ENCODE results near the gene FTO. TPM values are rescaled to one million over a fixed set of nuclear protein-coding genes. Genes with fewer than 3 reads are reported as not detected.
A peak's percentile ranks its signal among the peaks of the same experiment; 100 is the strongest.

The FTO gene
- total and polyA plus RNA-seq, 4 experiments from 2014 or later, result 61.5 to 126 (median 69.7) TPM

DNA sequence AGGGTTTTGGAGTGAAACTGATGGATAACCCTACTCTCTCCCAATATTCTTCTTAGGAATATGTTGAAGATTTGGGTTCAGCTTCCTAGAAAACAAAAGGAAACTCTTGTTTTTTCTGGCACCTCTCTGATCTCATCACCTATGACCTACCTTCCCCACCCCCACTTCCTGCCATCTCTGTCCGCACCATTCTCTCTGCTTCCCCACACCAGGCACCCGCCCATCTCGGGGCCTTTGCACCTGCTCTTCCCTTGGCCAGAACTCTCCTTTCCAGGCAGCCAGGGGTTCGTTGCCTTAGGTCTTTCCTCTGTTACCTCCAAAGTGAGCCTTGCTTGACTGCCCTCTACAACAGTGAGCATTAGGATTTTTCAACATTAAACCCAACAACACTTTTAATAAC, 423.0 kb downstream of the FTO start:
- H3K4me1 ChIP-seq (ENCODE audit: insufficient read depth, low read length), result no peaks in the 10 kb centered on the region
- no peaks in the 10 kb centered on the region for H3K27me3 Mint-ChIP-seq
- H3K9me3 ChIP-seq (ENCODE audit: control insufficient read depth in 1 of 2, low read length in 2 of 2), result no peaks in the 10 kb centered on the region
- no peak overlapping the region for H3K4me3 Mint-ChIP-seq
- H3K36me3 Mint-ChIP-seq, result no peaks in the 10 kb centered on the region
- peaks cover 0 to 3% (median under 1%) of the 10 kb centered on the region in 8 donors for H3K9me3 Mint-ChIP-seq
- H3K4me3 ChIP-seq (ENCODE audit: low read length in 2 of 2), result no peak overlapping the region
- no peaks in the 10 kb centered on the region for H3K36me3 ChIP-seq (ENCODE audit: insufficient read depth, low read length)
- H3K27ac ChIP-seq (ENCODE audit: low read depth, low read length), result no peak overlapping the region
- DNase-seq, result no peak
- H3K4me1 Mint-ChIP-seq, result peaks cover 0 to 4% (median 3%) of the 10 kb centered on the region in 4 donors
- intact Hi-C loops (cut with micrococcal nuclease), result no loop called here
- H3K27me3 ChIP-seq (ENCODE audit: insufficient read depth, low read length), result no peaks in the 10 kb centered on the region
- H3K27ac Mint-ChIP-seq, result peak overlapping the region in 1 of 7 donors; percentile 51
- ChIA-PET POLR2A (ENCODE audit: partially characterized antibody) (no interaction called here), CTCF (ENCODE audit: partially characterized antibody) (no interaction called here)

- Histone ChIP-seq H3K4me1 (ENCODE audit: insufficient read depth, low read length) (no peaks in the 10 kb centered on the region), H3K27ac (ENCODE audit: low read depth, low read length) (no peak overlapping the region), H3K9me3 (ENCODE audit: control insufficient read depth in 1 of 2, low read length in 2 of 2) (no peaks in the 10 kb centered on the region), H3K36me3 (ENCODE audit: insufficient read depth, low read length) (no peaks in the 10 kb centered on the region), H3K4me3 (ENCODE audit: low read length in 2 of 2) (no peak overlapping the region), H3K27me3 (ENCODE audit: insufficient read depth, low read length) (no peaks in the 10 kb centered on the region)
- CTCF ChIA-PET (ENCODE audit: partially characterized antibody), result no interaction called here
- intact Hi-C loops (cut with micrococcal nuclease), result no loop called here
- Mint-ChIP-seq H3K27ac (no peak overlapping the region), H3K9me3 (peaks cover 0 to 3% (median under 1%) of the 10 kb centered on the region in 8 donors), H3K4me3 (no peak overlapping the region), H3K27me3 (peaks cover 0 to 1% of the 10 kb centered on the region in 2 donors), H3K36me3 (no peaks in the 10 kb centered on the region), H3K4me1 (peaks cover 0 to 4% (median 3%) of the 10 kb centered on the region in 4 donors)
- no peak for DNase-seq
- POLR2A ChIA-PET (ENCODE audit: partially characterized antibody), result no interaction called here
These were observed 424.8 kb downstream of the FTO start for GRCh38 chr16:54128629-54129234.

DNA sequence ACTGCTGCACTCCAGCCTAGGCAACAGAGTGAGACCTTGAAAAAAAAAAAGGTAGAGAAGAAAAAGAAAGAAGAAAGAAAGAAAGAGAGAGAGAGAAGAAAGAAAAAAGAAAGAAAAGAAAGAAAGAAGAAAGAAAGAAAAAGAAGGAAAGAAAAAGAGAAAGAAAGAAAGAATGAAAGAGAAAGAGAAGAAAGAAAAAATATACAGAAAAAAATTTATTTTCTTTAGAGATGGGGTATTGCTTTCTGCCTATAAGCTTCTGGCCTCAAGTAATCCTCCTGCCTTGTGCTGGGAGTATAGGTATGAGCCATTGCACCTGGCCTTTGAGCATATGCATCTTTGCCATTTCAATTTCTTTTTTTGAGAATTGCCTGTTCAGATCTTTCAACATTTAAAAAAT, 425.9 kb downstream of the FTO start:
- H3K4me1 ChIP-seq (ENCODE audit: insufficient read depth, low read length), result no peaks in the 10 kb centered on the region
- H3K36me3 Mint-ChIP-seq, result no peaks in the 10 kb centered on the region
- H3K27me3 Mint-ChIP-seq, result peaks cover 0 to 1% of the 10 kb centered on the region in 2 donors
- POLR2A ChIA-PET (ENCODE audit: partially characterized antibody), result no interaction called here
- intact Hi-C loops (cut with micrococcal nuclease), result no loop called here
- H3K27ac ChIP-seq (ENCODE audit: low read depth, low read length), result no peak overlapping the region
- H3K4me3 ChIP-seq (ENCODE audit: low read length in 2 of 2), result no peak overlapping the region
- H3K9me3 ChIP-seq (ENCODE audit: control insufficient read depth in 1 of 2, low read length in 2 of 2), result no peaks in the 10 kb centered on the region
- no peak for DNase-seq
- CTCF ChIA-PET (ENCODE audit: partially characterized antibody), result no interaction called here
- H3K27me3 ChIP-seq (ENCODE audit: insufficient read depth, low read length), result no peaks in the 10 kb centered on the region
- peaks cover 0 to 4% (median 3%) of the 10 kb centered on the region in 4 donors for H3K4me1 Mint-ChIP-seq
- no peaks in the 10 kb centered on the region for H3K36me3 ChIP-seq (ENCODE audit: insufficient read depth, low read length)
- no peak overlapping the region for H3K27ac Mint-ChIP-seq
- H3K4me3 Mint-ChIP-seq, result no peak overlapping the region
- H3K9me3 Mint-ChIP-seq, result peaks cover 0 to 3% (median under 1%) of the 10 kb centered on the region in 8 donors

DNA sequence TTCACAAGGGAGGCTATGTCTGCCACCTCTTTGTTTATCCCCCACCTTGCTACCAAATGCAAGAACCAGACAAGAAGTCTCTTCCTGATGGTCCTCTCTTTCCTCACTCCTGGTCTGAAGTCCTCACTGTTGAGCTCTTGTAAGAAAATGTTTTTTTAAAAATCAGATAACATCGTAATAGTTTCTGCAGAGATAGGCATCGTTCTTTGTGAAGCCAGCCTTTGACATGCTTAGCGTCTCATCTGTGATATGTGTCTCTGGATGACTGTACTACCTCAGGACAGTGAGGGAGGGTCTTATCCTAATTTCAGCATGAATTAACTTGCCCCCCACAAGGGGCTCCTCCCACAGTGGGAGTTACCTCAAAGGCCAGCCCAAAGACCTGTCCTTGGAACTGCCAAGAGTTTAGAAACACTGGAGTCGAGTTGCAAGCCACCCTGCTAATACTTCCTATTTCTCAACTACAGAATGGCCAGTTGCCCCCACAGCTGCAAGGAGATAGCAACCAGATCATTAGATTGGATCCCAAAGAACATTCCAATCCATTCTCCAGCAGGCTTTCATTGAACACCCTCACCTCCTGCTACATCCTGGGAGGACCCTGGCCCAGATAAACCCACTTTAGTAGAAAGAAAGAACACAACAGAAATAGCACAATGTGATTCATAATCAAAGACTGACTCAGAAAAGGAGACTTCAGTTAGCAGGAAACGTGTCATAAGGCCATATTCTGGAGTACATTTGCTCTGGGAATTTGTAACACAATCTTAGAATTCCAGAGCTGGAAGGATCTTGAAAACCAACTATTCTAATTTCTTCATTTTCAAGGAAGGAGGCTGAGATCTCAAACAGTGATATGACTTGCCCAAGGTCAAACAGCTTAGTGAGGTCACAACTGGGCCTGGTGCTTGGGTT, 431.7 kb downstream of the FTO start:
- no peaks in the 10 kb centered on the region for H3K4me1 ChIP-seq (ENCODE audit: insufficient read depth, low read length)
- no peak for DNase-seq
- no peaks in the 10 kb centered on the region for H3K27me3 ChIP-seq (ENCODE audit: insufficient read depth, low read length)
- Mint-ChIP-seq H3K4me3 (no peak overlapping the region), H3K4me1 (no peaks in the 10 kb centered on the region), H3K9me3 (peaks cover 0 to 3% (median 0%) of the 10 kb centered on the region in 8 donors), H3K27me3 (peaks cover 7 to 9% of the 10 kb centered on the region in 2 donors), H3K27ac (no peak overlapping the region), H3K36me3 (no peaks in the 10 kb centered on the region)
- H3K9me3 ChIP-seq (ENCODE audit: control insufficient read depth in 1 of 2, low read length in 2 of 2), result no peaks in the 10 kb centered on the region
- H3K4me3 ChIP-seq (ENCODE audit: low read length in 2 of 2), result no peak overlapping the region
- POLR2A ChIA-PET (ENCODE audit: partially characterized antibody), result no interaction called here
- H3K36me3 ChIP-seq (ENCODE audit: insufficient read depth, low read length), result no peaks in the 10 kb centered on the region
- intact Hi-C loops (cut with micrococcal nuclease), result no loop called here
- CTCF ChIA-PET (ENCODE audit: partially characterized antibody), result no interaction called here
- no peak overlapping the region for H3K27ac ChIP-seq (ENCODE audit: low read depth, low read length)

- no peaks in the 10 kb centered on the region for H3K36me3 ChIP-seq (ENCODE audit: insufficient read depth, low read length)
- intact Hi-C loops (cut with micrococcal nuclease), result no loop called here
- Mint-ChIP-seq H3K4me1 (no peaks in the 10 kb centered on the region), H3K4me3 (no peak overlapping the region), H3K36me3 (no peaks in the 10 kb centered on the region), H3K9me3 (peaks cover 0 to 3% (median 0%) of the 10 kb centered on the region in 8 donors), H3K27me3 (peaks cover 7 to 14% of the 10 kb centered on the region in 2 donors), H3K27ac (no peak overlapping the region)
- POLR2A ChIA-PET (ENCODE audit: partially characterized antibody), result no interaction called here
- no peak overlapping the region for H3K27ac ChIP-seq (ENCODE audit: low read depth, low read length)
- H3K4me3 ChIP-seq (ENCODE audit: low read length in 2 of 2), result no peak overlapping the region
- no peaks in the 10 kb centered on the region for H3K4me1 ChIP-seq (ENCODE audit: insufficient read depth, low read length)
- H3K27me3 ChIP-seq (ENCODE audit: insufficient read depth, low read length), result no peaks in the 10 kb centered on the region
- no peaks in the 10 kb centered on the region for H3K9me3 ChIP-seq (ENCODE audit: control insufficient read depth in 1 of 2, low read length in 2 of 2)
- no peak for DNase-seq
- CTCF ChIA-PET (ENCODE audit: partially characterized antibody), result no interaction called here
These were observed 432.3 kb downstream of the FTO start for GRCh38 chr16:54136276-54136625.

GRCh38 chr16:54140057-54140787, 436.3 kb downstream of the FTO start:
- peaks cover 0 to 3% (median 0%) of the 10 kb centered on the region in 8 donors for H3K9me3 Mint-ChIP-seq
- no peaks in the 10 kb centered on the region for H3K4me1 ChIP-seq (ENCODE audit: insufficient read depth, low read length)
- no peaks in the 10 kb centered on the region for H3K9me3 ChIP-seq (ENCODE audit: control insufficient read depth in 1 of 2, low read length in 2 of 2)
- no peak overlapping the region for H3K4me3 ChIP-seq (ENCODE audit: low read length in 2 of 2)
- H3K27me3 ChIP-seq (ENCODE audit: insufficient read depth, low read length), result no peaks in the 10 kb centered on the region
- H3K27me3 Mint-ChIP-seq, result peaks cover 11 to 32% of the 10 kb centered on the region in 2 donors
- intact Hi-C loops (cut with micrococcal nuclease), result no loop called here
- no peaks in the 10 kb centered on the region for H3K36me3 Mint-ChIP-seq
- H3K4me3 Mint-ChIP-seq, result no peak overlapping the region
- POLR2A ChIA-PET (ENCODE audit: partially characterized antibody), result no interaction called here
- H3K4me1 Mint-ChIP-seq, result no peaks in the 10 kb centered on the region
- no peak overlapping the region for H3K27ac ChIP-seq (ENCODE audit: low read depth, low read length)
- no peak overlapping the region for H3K27ac Mint-ChIP-seq
- no peaks in the 10 kb centered on the region for H3K36me3 ChIP-seq (ENCODE audit: insufficient read depth, low read length)
- CTCF ChIA-PET (ENCODE audit: partially characterized antibody), result interaction anchor here (1.0 kb wide), 1 partner anchor 10 kb away, joined by 3 read pairs; no protein-coding TSS in a partner anchor
- DNase-seq, result no peak

DNA sequence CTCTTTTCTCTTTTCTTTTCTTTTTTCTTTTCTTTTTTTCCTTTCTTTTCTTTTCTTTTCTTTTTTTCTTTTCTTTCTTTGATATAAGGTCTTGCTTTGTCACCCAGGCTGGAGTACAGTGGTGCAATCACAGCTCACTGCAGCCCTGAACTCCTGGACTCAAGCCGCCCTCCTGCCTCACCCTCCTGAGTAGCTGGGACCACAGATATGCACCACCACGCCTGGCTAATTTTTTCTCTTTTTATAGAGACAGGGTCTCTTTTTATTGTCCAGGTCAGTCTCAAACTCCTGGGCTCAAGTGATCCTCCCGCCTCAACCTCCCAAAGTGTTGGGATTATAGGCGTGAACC, 436.8 kb downstream of the FTO start:
- Mint-ChIP-seq H3K36me3 (no peaks in the 10 kb centered on the region), H3K9me3 (peaks cover 0 to 3% (median 0%) of the 10 kb centered on the region in 8 donors), H3K4me3 (no peak overlapping the region), H3K27me3 (peaks cover 7 to 37% of the 10 kb centered on the region in 2 donors), H3K27ac (no peak overlapping the region), H3K4me1 (no peaks in the 10 kb centered on the region)
- no peak overlapping the region for H3K27ac ChIP-seq (ENCODE audit: low read depth, low read length)
- no peaks in the 10 kb centered on the region for H3K9me3 ChIP-seq (ENCODE audit: control insufficient read depth in 1 of 2, low read length in 2 of 2)
- no peak for DNase-seq
- ChIA-PET POLR2A (ENCODE audit: partially characterized antibody) (no interaction called here), CTCF (ENCODE audit: partially characterized antibody) (no interaction called here)
- H3K36me3 ChIP-seq (ENCODE audit: insufficient read depth, low read length), result no peaks in the 10 kb centered on the region
- no peaks in the 10 kb centered on the region for H3K27me3 ChIP-seq (ENCODE audit: insufficient read depth, low read length)
- H3K4me3 ChIP-seq (ENCODE audit: low read length in 2 of 2), result no peak overlapping the region
- intact Hi-C loops (cut with micrococcal nuclease), result no loop called here
- H3K4me1 ChIP-seq (ENCODE audit: insufficient read depth, low read length), result no peaks in the 10 kb centered on the region

Data from CD4-positive, alpha-beta memory T cell (primary cell).